IMR-90 (cell line): ENCODE results near the gene PARD6G. TPM values are rescaled to one million over a fixed set of nuclear protein-coding genes. Genes with fewer than 3 reads are reported as not detected.

Experiments used
- ATAC-seq: fragments of 200-7000 bp; cut with Tn5 transposase; 2 replicates; pipeline ENCODE4 v1.9.1; 2020; ENCODE audit warnings: low read depth, mild to moderate bottlenecking, moderate library complexity
- BruUV-seq: library from RNA; stranded (reverse); fragments of 400-500 nt; replicated peaks from 2 replicates; lab custom pipeline; 2021; lab: Mats Ljungman, UMichigan
- CTCF ChIA-PET: fragments of 300-600 bp; formaldehyde crosslinking; extraction: SDS; loops from one replicate; lab custom pipeline; 2021; ENCODE audit warnings: antibody characterized with exemption; lab: Yijun Ruan, JAX
- POLR2A ChIA-PET: fragments of 300-600 bp; sonication (Branson Sonifier 250); formaldehyde crosslinking; loops from one replicate; lab custom pipeline; 2022; ENCODE audit warnings: antibody characterized with exemption; ENCODE audit not compliant: unreplicated experiment; lab: Charles Lee
- DNase-seq: peaks from one replicate; pipeline ENCODE4 v3.0.0; 2013
- H2AFZ ChIP-seq: replicated peaks from 2 replicates; pipeline ENCODE3; 2013; ENCODE audit warnings: low read length, mild to moderate bottlenecking; ENCODE audit not compliant: poor library complexity
- H2AK5ac ChIP-seq: 2 replicates; pipeline ENCODE4 v1.6.1; 2013; ENCODE audit warnings: low read depth, low read length, inconsistent platforms
- H2AK9ac ChIP-seq: replicated peaks from 2 replicates; pipeline ENCODE3; 2013; ENCODE audit warnings: mild to moderate bottlenecking, low read depth, low read length, moderate library complexity; ENCODE audit not compliant: poor library complexity
- H2BK120ac ChIP-seq: 2 replicates; pipeline ENCODE4 v1.6.1; 2013; ENCODE audit warnings: low read depth, low read length, inconsistent platforms
- H2BK15ac ChIP-seq: 3 replicates; pipeline ENCODE4 v1.6.1; 2013; ENCODE audit warnings: low read depth, low read length, inconsistent platforms
- H2BK20ac ChIP-seq: 2 replicates; pipeline ENCODE4 v1.6.1; 2013; ENCODE audit warnings: low read depth, mild to moderate bottlenecking, inconsistent platforms, low read length, moderate library complexity
- H2BK5ac ChIP-seq: 2 replicates; pipeline ENCODE4 v1.6.1; 2013; ENCODE audit warnings: mild to moderate bottlenecking, low read depth, low read length, inconsistent platforms; ENCODE audit not compliant: poor library complexity, severe bottlenecking
- H3K14ac ChIP-seq: replicated peaks from 2 replicates; pipeline ENCODE4 v1.6.1; 2013; ENCODE audit warnings: low read depth, low read length, inconsistent platforms
- H3K18ac ChIP-seq: 2 replicates; pipeline ENCODE4 v1.6.1; 2013; ENCODE audit warnings: low read depth, low read length, control low read depth
- H3K23ac ChIP-seq: 2 replicates; pipeline ENCODE4 v1.6.1; 2013; ENCODE audit warnings: low read depth, low read length, inconsistent platforms
- H3K27ac ChIP-seq: 2 replicates; pipeline ENCODE4 v1.5.1; 2013; ENCODE audit warnings: mild to moderate bottlenecking, control low read depth, low read length; ENCODE audit not compliant: insufficient read depth
- H3K27me3 ChIP-seq: 2 replicates; pipeline ENCODE4 v1.6.1; 2013; ENCODE audit warnings: low read length; ENCODE audit not compliant: control insufficient read depth, insufficient read depth
- H3K36me3 ChIP-seq: 2 replicates; pipeline ENCODE4 v1.6.1; 2013; ENCODE audit warnings: low read length, mixed read lengths; ENCODE audit not compliant: control insufficient read depth, insufficient read depth
- H3K4ac ChIP-seq: 2 replicates; pipeline ENCODE4 v1.6.1; 2013; ENCODE audit warnings: low read depth, low read length, inconsistent platforms
- H3K4me1 ChIP-seq: 2 replicates; pipeline ENCODE4 v1.6.1; 2013; ENCODE audit warnings: low read length, mixed read lengths; ENCODE audit not compliant: control insufficient read depth, insufficient read depth
- H3K4me2 ChIP-seq: 2 replicates; pipeline ENCODE4 v1.6.1; 2013; ENCODE audit warnings: low read depth, mild to moderate bottlenecking, control low read depth, low read length, moderate library complexity
- H3K4me3 ChIP-seq: 2 replicates; pipeline ENCODE4 v1.5.1; 2013; ENCODE audit warnings: low read depth, mild to moderate bottlenecking, control low read depth, low read length, moderate library complexity; ENCODE audit not compliant: insufficient read depth
- H3K56ac ChIP-seq: 2 replicates; pipeline ENCODE4 v1.6.1; 2013; ENCODE audit warnings: low read length, inconsistent platforms; ENCODE audit not compliant: insufficient read depth; ENCODE audit errors: extremely low read depth
- H3K79me1 ChIP-seq, 2 experiments: 2 replicates each; pipeline ENCODE4 v1.6.1; 2013; ENCODE audit warnings: low read length in 2 of 2, inconsistent platforms in 1 of 2, low read depth in 1 of 2
- H3K9ac ChIP-seq: 2 replicates; pipeline ENCODE4 v1.6.1; 2013; ENCODE audit warnings: low read depth, low read length, control low read depth
- H3K9me1 ChIP-seq: 2 replicates; pipeline ENCODE4 v1.6.1; 2013; ENCODE audit warnings: low read length, inconsistent platforms; ENCODE audit not compliant: insufficient read depth
- H3K9me3 ChIP-seq: 2 replicates; pipeline ENCODE4 v1.6.1; 2013; ENCODE audit warnings: low read length; ENCODE audit not compliant: control insufficient read depth, insufficient read depth
- H4K20me1 ChIP-seq: 2 replicates; pipeline ENCODE4 v1.6.1; 2013; ENCODE audit warnings: low read length, inconsistent platforms; ENCODE audit not compliant: insufficient read depth
- H4K5ac ChIP-seq: 2 replicates; pipeline ENCODE4 v1.6.1; 2013; ENCODE audit warnings: mild to moderate bottlenecking, low read depth, low read length, control low read depth
- H4K8ac ChIP-seq, 2 experiments: 2 replicates each; pipeline ENCODE4 v1.6.1; 2013; ENCODE audit warnings: low read depth in 2 of 2, low read length in 2 of 2, control low read depth in 1 of 2, inconsistent platforms in 1 of 2
- H4K91ac ChIP-seq: 2 replicates; pipeline ENCODE4 v1.6.1; 2013; ENCODE audit warnings: low read depth, low read length, inconsistent platforms; ENCODE audit not compliant: insufficient read depth
- BHLHE40 ChIP-seq: fragments of 150-350 bp; IDR thresholded peaks from 2 replicates; pipeline ENCODE4 v1.6.1; 2016; ENCODE audit warnings: mild to moderate bottlenecking, low read depth, low read length
- CEBPB ChIP-seq: IDR thresholded peaks from 2 replicates; pipeline ENCODE4 v1.6.1; 2012; ENCODE audit warnings: low read depth, low read length, improper control_type of control experiment
- CHD1 ChIP-seq: IDR thresholded peaks from 2 replicates; pipeline ENCODE4 v1.6.1; 2012; ENCODE audit warnings: low read depth, low read length, improper control_type of control experiment
- FOS ChIP-seq: fragments of 150-350 bp; IDR thresholded peaks from 2 replicates; pipeline ENCODE4 v1.6.1; 2016; ENCODE audit warnings: low read depth, low read length
- MAFK ChIP-seq: IDR thresholded peaks from 2 replicates; pipeline ENCODE4 v1.6.1; 2012; ENCODE audit warnings: low read depth, low read length, improper control_type of control experiment
- MAZ ChIP-seq: IDR thresholded peaks from 2 replicates; pipeline ENCODE4 v1.6.1; 2012; ENCODE audit warnings: low read depth, mild to moderate bottlenecking, low read length, improper control_type of control experiment, moderate library complexity, borderline replicate concordance
- MXI1 ChIP-seq: IDR thresholded peaks from 2 replicates; pipeline ENCODE4 v1.6.1; 2012; ENCODE audit warnings: low read depth, mild to moderate bottlenecking, low read length, moderate library complexity, borderline replicate concordance
- NFE2L2 ChIP-seq: fragments of 150-350 bp; IDR thresholded peaks from 2 replicates; pipeline ENCODE4 v1.6.1; 2016; ENCODE audit warnings: low read depth, mild to moderate bottlenecking, low read length
- POLR2A ChIP-seq: IDR thresholded peaks from 2 replicates; pipeline ENCODE4 v1.6.1; 2012; ENCODE audit warnings: mild to moderate bottlenecking, low read depth, low read length
- RAD21 ChIP-seq: IDR thresholded peaks from 2 replicates; pipeline ENCODE4 v1.6.1; 2012; ENCODE audit warnings: low read length, improper control_type of control experiment
- RCOR1 ChIP-seq: IDR thresholded peaks from 2 replicates; pipeline ENCODE4 v1.6.1; 2012; ENCODE audit warnings: mild to moderate bottlenecking, low read length, improper control_type of control experiment; ENCODE audit not compliant: insufficient replicate concordance
- RFX5 ChIP-seq: IDR thresholded peaks from 2 replicates; pipeline ENCODE4 v1.8.0; 2012; ENCODE audit warnings: low read depth, mild to moderate bottlenecking, low read length, moderate library complexity
- SMC3 ChIP-seq: fragments of 150-350 bp; IDR thresholded peaks from 2 replicates; pipeline ENCODE4 v1.6.1; 2016; ENCODE audit warnings: low read depth, mild to moderate bottlenecking, antibody characterized with exemption, low read length, moderate library complexity
- WGBS, 2 experiments: methylation state at CpG; one replicate each; pipeline versions ENCODE4 v1.1.5 to v1.1.7; 2013; ENCODE audit warnings: missing lambda C conversion rate in 2 of 2; ENCODE audit not compliant: insufficient read length in 1 of 2; ENCODE audit errors: extremely low coverage in 2 of 2; 5-methylcytosine and 5-hydroxymethylcytosine counted together
- dilution Hi-C: fragments of 300-500 bp; cut with HindIII; formaldehyde crosslinking; loops from one replicate; pipeline ENCODE4 v1.14.3; 2018; ENCODE audit warnings: low sequenced_read_pairs; ENCODE audit not compliant: unreplicated experiment
- in situ Hi-C: fragments of 300-500 bp; cut with MboI; formaldehyde crosslinking; loops from 3 replicates; pipeline ENCODE4 v1.14.3; 2019; ENCODE audit warnings: low sequenced_read_pairs, inconsistent platforms, mixed read lengths
- intact Hi-C: fragments of 100-400 bp; cut with micrococcal nuclease; formaldehyde crosslinking; loops from 2 replicates; pipeline ENCODE4 v1.10.0; 2022
- polyA plus RNA-seq, 3 experiments: library from polyadenylated mRNA; depleted of rRNA; stranded (reverse); fragments of >200 nt; gene quantifications; 2 replicates each; pipeline ENCODE4 v1.2.3, GENCODE V29; 2012; ENCODE audit warnings: low replicate concordance in 1 of 3
- total RNA-seq: library from RNA; depleted of rRNA; stranded (reverse); fragments of >200 nt; gene quantifications from 2 replicates; pipeline ENCODE4 v1.2.3, GENCODE V29; 2012
- TF ChIP-seq, protein P1 (sequence below): fragments of 150-350 bp; IDR thresholded peaks from 2 replicates; pipeline ENCODE4 v1.6.1; 2016; ENCODE audit warnings: low read depth, mild to moderate bottlenecking, low read length, moderate library complexity, borderline replicate concordance
- TF ChIP-seq, protein P2 (sequence below): fragments of 150-350 bp; IDR thresholded peaks from 2 replicates; pipeline ENCODE4 v1.6.1; 2017; ENCODE audit warnings: mild to moderate bottlenecking, antibody characterized with exemption, low read length, low read depth
- TF ChIP-seq, protein P3 (sequence below): conservative IDR thresholded peaks from 2 replicates; pipeline ENCODE4 v1.5.1; 2012; ENCODE audit warnings: mild to moderate bottlenecking, low read depth, low read length, improper control_type of control experiment

The PARD6G gene
- total and polyA plus RNA-seq, 2 of the 4 experiments (the other 2 are of a cell fraction): 2.5 to 4.6 TPM

DNA sequence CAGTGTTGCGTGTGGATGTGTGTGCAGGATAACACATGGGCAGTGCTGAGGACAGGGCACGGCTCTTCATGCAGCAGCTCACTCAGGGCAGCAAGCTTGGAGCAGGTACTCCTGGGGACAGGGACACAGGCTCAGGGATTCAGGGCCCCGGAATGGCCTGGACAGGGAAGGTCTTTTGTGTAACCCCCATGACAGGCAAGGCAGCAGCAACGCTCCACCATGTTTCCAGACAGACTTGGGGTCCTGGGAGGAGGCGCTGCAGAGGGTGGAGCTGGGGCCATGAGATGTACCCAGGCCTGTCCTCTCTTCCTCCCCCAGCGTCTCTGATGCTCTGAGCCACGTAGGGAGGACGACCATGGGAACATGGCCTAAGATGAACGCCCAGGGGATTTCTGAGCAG lies 80.0 kb downstream of the PARD6G start:
- intact Hi-C loops (no loop called here), in situ Hi-C loops (no loop called here), dilution Hi-C loops (no loop called here)
- Histone ChIP-seq H4K8ac (no peak overlapping the region), H4K91ac (no peak overlapping the region), H2BK20ac (no peak overlapping the region), H3K9me1 (peaks cover 18% of the 10 kb centered on the region), H2AK5ac (no peak overlapping the region), H3K27me3 (no peaks in the 10 kb centered on the region), H3K9ac (no peak overlapping the region), H3K14ac (no peak overlapping the region), H2BK15ac (no peak overlapping the region), H4K20me1 (no peaks in the 10 kb centered on the region; the same call in 1 of the 2 replicates), H3K18ac (no peak overlapping the region), H3K79me1 (peaks cover 0 to 6% of the 10 kb centered on the region in 2 experiments; a peak in 1 of 4 replicates), H3K4me1 (peaks cover 2% of the 10 kb centered on the region; the same call in 1 of the 2 replicates), H2BK5ac (no peak overlapping the region), H3K23ac (no peak overlapping the region), H3K4me3 (no peak overlapping the region), H2AK9ac (no peak overlapping the region), H2BK120ac (no peak overlapping the region; the same call in 1 of the 2 replicates), H2AFZ (no peak overlapping the region), H3K27ac (no peak overlapping the region), H3K9me3 (peaks cover 8% of the 10 kb centered on the region), H4K5ac (no peak overlapping the region), H3K56ac (no peak overlapping the region), H3K4ac (no peak overlapping the region; the same call in 1 of the 2 replicates), H3K36me3 (no peaks in the 10 kb centered on the region), H3K4me2 (no peak overlapping the region)
- WGBS, 2 experiments: no CpG with 5 or more reads among the region's 9 CpGs
- ATAC-seq (no peak), DNase-seq (no peak)
- ChIA-PET POLR2A (no interaction called here), CTCF (no interaction called here)
- no TSS peak for BruUV-seq
- no peak for TF ChIP-seq RAD21
- TF ChIP-seq, protein P1, sequence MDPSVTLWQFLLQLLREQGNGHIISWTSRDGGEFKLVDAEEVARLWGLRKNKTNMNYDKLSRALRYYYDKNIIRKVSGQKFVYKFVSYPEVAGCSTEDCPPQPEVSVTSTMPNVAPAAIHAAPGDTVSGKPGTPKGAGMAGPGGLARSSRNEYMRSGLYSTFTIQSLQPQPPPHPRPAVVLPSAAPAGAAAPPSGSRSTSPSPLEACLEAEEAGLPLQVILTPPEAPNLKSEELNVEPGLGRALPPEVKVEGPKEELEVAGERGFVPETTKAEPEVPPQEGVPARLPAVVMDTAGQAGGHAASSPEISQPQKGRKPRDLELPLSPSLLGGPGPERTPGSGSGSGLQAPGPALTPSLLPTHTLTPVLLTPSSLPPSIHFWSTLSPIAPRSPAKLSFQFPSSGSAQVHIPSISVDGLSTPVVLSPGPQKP: no peak
- no peak for TF ChIP-seq MAFK
- TF ChIP-seq, protein P2, sequence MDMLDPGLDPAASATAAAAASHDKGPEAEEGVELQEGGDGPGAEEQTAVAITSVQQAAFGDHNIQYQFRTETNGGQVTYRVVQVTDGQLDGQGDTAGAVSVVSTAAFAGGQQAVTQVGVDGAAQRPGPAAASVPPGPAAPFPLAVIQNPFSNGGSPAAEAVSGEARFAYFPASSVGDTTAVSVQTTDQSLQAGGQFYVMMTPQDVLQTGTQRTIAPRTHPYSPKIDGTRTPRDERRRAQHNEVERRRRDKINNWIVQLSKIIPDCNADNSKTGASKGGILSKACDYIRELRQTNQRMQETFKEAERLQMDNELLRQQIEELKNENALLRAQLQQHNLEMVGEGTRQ: no peak
- no peak for TF ChIP-seq RFX5
- no peak for TF ChIP-seq NFE2L2
- TF ChIP-seq CHD1: no peak
- TF ChIP-seq, protein P3, sequence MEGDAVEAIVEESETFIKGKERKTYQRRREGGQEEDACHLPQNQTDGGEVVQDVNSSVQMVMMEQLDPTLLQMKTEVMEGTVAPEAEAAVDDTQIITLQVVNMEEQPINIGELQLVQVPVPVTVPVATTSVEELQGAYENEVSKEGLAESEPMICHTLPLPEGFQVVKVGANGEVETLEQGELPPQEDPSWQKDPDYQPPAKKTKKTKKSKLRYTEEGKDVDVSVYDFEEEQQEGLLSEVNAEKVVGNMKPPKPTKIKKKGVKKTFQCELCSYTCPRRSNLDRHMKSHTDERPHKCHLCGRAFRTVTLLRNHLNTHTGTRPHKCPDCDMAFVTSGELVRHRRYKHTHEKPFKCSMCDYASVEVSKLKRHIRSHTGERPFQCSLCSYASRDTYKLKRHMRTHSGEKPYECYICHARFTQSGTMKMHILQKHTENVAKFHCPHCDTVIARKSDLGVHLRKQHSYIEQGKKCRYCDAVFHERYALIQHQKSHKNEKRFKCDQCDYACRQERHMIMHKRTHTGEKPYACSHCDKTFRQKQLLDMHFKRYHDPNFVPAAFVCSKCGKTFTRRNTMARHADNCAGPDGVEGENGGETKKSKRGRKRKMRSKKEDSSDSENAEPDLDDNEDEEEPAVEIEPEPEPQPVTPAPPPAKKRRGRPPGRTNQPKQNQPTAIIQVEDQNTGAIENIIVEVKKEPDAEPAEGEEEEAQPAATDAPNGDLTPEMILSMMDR: no peak
- no peak for TF ChIP-seq FOS
- no peak for TF ChIP-seq RCOR1
- no peak for TF ChIP-seq BHLHE40
- no peak for TF ChIP-seq SMC3
- no peak for TF ChIP-seq MXI1
- no peak for TF ChIP-seq CEBPB
- TF ChIP-seq MAZ: no peak
- no peak for TF ChIP-seq POLR2A
